A549 (cell line): ENCODE measurements around the gene HEG1. TPM values are rescaled to one million over a fixed set of nuclear protein-coding genes. Genes with fewer than 3 reads are reported as not detected.

Experiments
- ATAC-seq, 2 experiments: fragments of 200-7000 bp in 1 of 2; fragments of >200 bp in 1 of 2; cut with Nextera tagmentation in 1 of 2; cut with Tn5 transposase in 1 of 2; 3 replicates each; pipeline versions ENCODE4 v1.8.0 to v1.9.1; 2018 to 2020; ENCODE audit warnings: mild to moderate bottlenecking in 1 of 2, moderate library complexity in 1 of 2
- CTCF ChIA-PET: fragments of 300-600 bp; sonication (Branson Sonifier 250); formaldehyde crosslinking; extraction: SDS; loops from one replicate; lab custom pipeline; 2021; ENCODE audit warnings: antibody characterized with exemption, inconsistent platforms; lab: Yijun Ruan, JAX
- POLR2A ChIA-PET: fragments of 350-600 bp; formaldehyde crosslinking; extraction: SDS; loops from one replicate; lab custom pipeline; 2021; ENCODE audit warnings: antibody characterized with exemption, inconsistent platforms; lab: Yijun Ruan, JAX
- DNase-seq, 2 experiments: peaks; one replicate each; pipeline versions ENCODE4 v3.0.0 to v3.0.0-alpha.2; 2011 to 2016; ENCODE audit warnings: low read depth in 1 of 2, low spot score in 1 of 2
- FAIRE-seq: peaks from 2 replicates; lab custom pipeline; 2011; peaks lifted over from hg19 to GRCh38; lab: Jason Lieb, UNC
- H3K27ac ChIP-seq, 2 experiments: fragments of >200 bp; sonication (Bioruptor Twin); formaldehyde crosslinking; 3 replicates each; pipeline ENCODE4 v1.5.1; 2016 to 2017
- H3K4me1 ChIP-seq: fragments of >200 bp; sonication (Bioruptor Twin); formaldehyde crosslinking; 3 replicates; pipeline ENCODE4 v1.6.1; 2016
- H3K4me2 ChIP-seq: fragments of >200 bp; sonication (Bioruptor Twin); formaldehyde crosslinking; 3 replicates; pipeline ENCODE4 v1.6.1; 2016
- H3K4me3 ChIP-seq: fragments of >200 bp; sonication (Bioruptor Twin); formaldehyde crosslinking; 3 replicates; pipeline ENCODE4 v1.5.1; 2016
- H3K9me3 ChIP-seq: fragments of >200 bp; sonication (Bioruptor Twin); formaldehyde crosslinking; 3 replicates; pipeline ENCODE4 v1.6.1; 2016
- BHLHE40 ChIP-seq: IDR thresholded peaks from 2 replicates; pipeline ENCODE4 v1.6.1; 2012; ENCODE audit warnings: low read depth, low read length, inconsistent platforms
- CBX8 ChIP-seq: fragments of 200-600 bp; sonication (generic); IDR thresholded peaks from 2 replicates; pipeline ENCODE4 v1.6.1; 2016
- CEBPB ChIP-seq, 2 experiments: fragments of >200 bp in 1 of 2; sonication (Bioruptor Twin) in 1 of 2; formaldehyde crosslinking in 1 of 2; IDR thresholded peaks; 2 replicates each; pipeline ENCODE4 v1.6.1; 2012 to 2016
- CHD2 ChIP-seq: fragments of 150-350 bp; IDR thresholded peaks from 2 replicates; pipeline ENCODE4 v1.6.1; 2014; ENCODE audit warnings: low read length; ENCODE audit not compliant: partially characterized antibody
- FOSL2 ChIP-seq, 2 experiments: fragments of 450-650 bp in 1 of 2; fragments of >200 bp in 1 of 2; sonication (Bioruptor Twin) in 1 of 2; formaldehyde crosslinking; IDR thresholded peaks; 2 replicates each; pipeline versions ENCODE4 v1.5.0 to v1.6.1; 2016 to 2020; ENCODE audit warnings: mild to moderate bottlenecking in 1 of 2, moderate library complexity in 1 of 2
- HEYL ChIP-seq: fragments of 250-450 bp; sonication (Bioruptor Pico); IDR thresholded peaks from 2 replicates; pipeline ENCODE4 v1.8.0; 2021; ENCODE audit warnings: mild to moderate bottlenecking, moderate library complexity
- HOXA7 ChIP-seq: fragments of 250-450 bp; sonication (Bioruptor Pico); IDR thresholded peaks from 2 replicates; pipeline ENCODE4 v1.5.0; 2020; ENCODE audit warnings: mild to moderate bottlenecking, moderate library complexity
- HOXB13 ChIP-seq: fragments of 250-450 bp; sonication (Bioruptor Pico); IDR thresholded peaks from 2 replicates; pipeline ENCODE4 v1.5.0; 2020; ENCODE audit warnings: low read depth, mild to moderate bottlenecking, moderate library complexity
- HOXB5 ChIP-seq: fragments of 250-450 bp; sonication (Bioruptor Pico); IDR thresholded peaks from 2 replicates; pipeline ENCODE4 v1.5.0; 2020; ENCODE audit warnings: mild to moderate bottlenecking, moderate library complexity
- JUN ChIP-seq, 2 experiments: fragments of >200 bp; sonication (Bioruptor Twin); formaldehyde crosslinking; IDR thresholded peaks; 2 replicates in 1 of 2; 3 replicates in 1 of 2; pipeline ENCODE4 v1.6.1; 2016 to 2017
- MYC ChIP-seq: IDR thresholded peaks from 2 replicates; pipeline ENCODE4 v1.6.1; 2012; ENCODE audit warnings: mild to moderate bottlenecking, inconsistent platforms, low read length, improper control_type of control experiment, borderline replicate concordance
- NR3C1 ChIP-seq: fragments of >200 bp; sonication (Bioruptor Twin); formaldehyde crosslinking; IDR thresholded peaks from 3 replicates; pipeline ENCODE4 v1.6.1; 2017
- PHF8 ChIP-seq: fragments of 200-600 bp; sonication (generic); IDR thresholded peaks from 2 replicates; pipeline ENCODE4 v1.6.1; 2016; ENCODE audit warnings: low read depth, mild to moderate bottlenecking, antibody characterized with exemption, moderate library complexity, borderline replicate concordance
- POLR2AphosphoS2 ChIP-seq: conservative IDR thresholded peaks from 2 replicates; pipeline ENCODE4 v1.6.1; 2012; ENCODE audit warnings: low read length, improper control_type of control experiment, inconsistent platforms
- RAD21 ChIP-seq, 2 experiments: fragments of >200 bp in 1 of 2; sonication (Bioruptor Twin) in 1 of 2; formaldehyde crosslinking in 1 of 2; IDR thresholded peaks in 1 of 2; conservative IDR thresholded peaks in 1 of 2; 2 replicates in 1 of 2; 3 replicates in 1 of 2; pipeline ENCODE4 v1.6.1; 2012 to 2018; ENCODE audit warnings: inconsistent platforms in 1 of 2
- RARB ChIP-seq: fragments of 250-450 bp; sonication (Bioruptor Pico); IDR thresholded peaks from 2 replicates; pipeline ENCODE4 v1.8.0; 2021; ENCODE audit warnings: mild to moderate bottlenecking, moderate library complexity
- RFX5 ChIP-seq: fragments of 450-650 bp; IDR thresholded peaks from 2 replicates; pipeline ENCODE4 v1.7.1; 2014; ENCODE audit warnings: antibody characterized with exemption, mild to moderate bottlenecking, moderate library complexity
- RNF2 ChIP-seq: fragments of 200-600 bp; sonication (generic); IDR thresholded peaks from 2 replicates; pipeline ENCODE4 v1.6.1; 2016; ENCODE audit warnings: low read depth, mild to moderate bottlenecking, antibody characterized with exemption, moderate library complexity, borderline replicate concordance
- SMC3 ChIP-seq: fragments of >200 bp; sonication (Bioruptor Twin); formaldehyde crosslinking; IDR thresholded peaks from 3 replicates; pipeline ENCODE4 v1.6.1; 2018; ENCODE audit warnings: inconsistent platforms
- ZFP36 ChIP-seq: fragments of 450-650 bp; IDR thresholded peaks from 2 replicates; pipeline ENCODE4 v1.6.1; 2014; ENCODE audit warnings: borderline replicate concordance; ENCODE audit not compliant: partially characterized antibody
- WGBS: methylation state at CpG from one replicate; pipeline ENCODE4 v1.1.6; 2017; ENCODE audit errors: missing lambda C conversion rate; 5-methylcytosine and 5-hydroxymethylcytosine counted together
- polyA plus RNA-seq, 4 experiments: library from polyadenylated mRNA; depleted of rRNA in 3 of 4; stranded (reverse); fragments of >200 nt; fragmentation: RNase III in 1 of 4; extraction: RNeasy Plus Mini Kit Qiagen cat#74134 plus additional on column Dnase treatment in 1 of 4; gene quantifications; 2 replicates in 3 of 4; 3 replicates in 1 of 4; pipeline ENCODE4 v1.2.3, GENCODE V29; 2011 to 2017
- TF ChIP-seq, protein P1 (sequence below): fragments of 250-450 bp; sonication (Bioruptor Pico); IDR thresholded peaks from 2 replicates; pipeline ENCODE4 v1.5.0; 2021; ENCODE audit warnings: mild to moderate bottlenecking, moderate library complexity, borderline replicate concordance
- TF ChIP-seq, protein P2 (sequence below): fragments of >200 bp; sonication (Bioruptor Twin); formaldehyde crosslinking; IDR thresholded peaks from 3 replicates; pipeline ENCODE4 v1.5.1; 2016
- TF ChIP-seq, protein P3 (sequence below): IDR thresholded peaks from 2 replicates; pipeline ENCODE4 v1.6.1; 2012
- TF ChIP-seq, protein P4 (sequence below): fragments of 250-450 bp; sonication (Bioruptor Pico); IDR thresholded peaks from 2 replicates; pipeline ENCODE4 v1.5.0; 2020; ENCODE audit warnings: low read depth, mild to moderate bottlenecking, moderate library complexity
- TF ChIP-seq, protein P5 (sequence below): fragments of 150-350 bp; IDR thresholded peaks from 2 replicates; pipeline ENCODE4 v1.6.1; 2014; ENCODE audit warnings: low read depth, mild to moderate bottlenecking, low read length

Gene HEG1
- polyA plus RNA-seq, 2 of the 4 experiments (the other 2 are of a cell fraction): 5.4 to 5.6 TPM

DNA sequence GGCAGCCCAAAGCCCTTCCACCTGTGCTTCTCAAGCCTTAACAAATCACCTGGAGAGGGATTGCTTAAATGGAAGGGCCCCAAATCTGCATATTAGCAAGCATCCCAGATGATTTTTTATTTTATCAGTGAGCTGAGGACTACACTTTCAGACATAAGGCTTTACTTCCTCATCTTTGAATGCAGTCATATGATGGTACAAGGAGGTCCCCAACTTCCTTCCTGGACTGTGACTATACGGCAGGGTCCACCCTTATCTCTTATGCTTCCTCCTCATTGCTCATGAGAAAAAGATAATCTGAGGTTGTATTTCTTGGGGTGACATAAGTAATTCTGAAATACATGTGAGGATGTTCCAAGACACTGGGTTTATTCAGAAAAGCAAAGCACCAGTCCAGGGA lies 13.7 kb upstream of the HEG1 start:
- TF ChIP-seq RAD21 (conservative IDR thresholded peaks at IDR 0.05 in 1 of 2, IDR thresholded peaks at IDR 0.05 in 1 of 2) (no peak), BHLHE40 (no peak), HEYL (CRISPR knock-in tag) (no peak), SMC3 (no peak), CBX8 (no peak), ZFP36 (no peak), RFX5 (no peak), POLR2AphosphoS2 (no peak), PHF8 (no peak), RARB (CRISPR knock-in tag) (no peak), HOXA7 (CRISPR knock-in tag) (no peak), HOXB5 (CRISPR knock-in tag) (no peak), NR3C1 (no peak), CHD2 (no peak), CEBPB (IDR thresholded peaks at IDR 0.05) (no peak)
- TF ChIP-seq, protein P1, sequence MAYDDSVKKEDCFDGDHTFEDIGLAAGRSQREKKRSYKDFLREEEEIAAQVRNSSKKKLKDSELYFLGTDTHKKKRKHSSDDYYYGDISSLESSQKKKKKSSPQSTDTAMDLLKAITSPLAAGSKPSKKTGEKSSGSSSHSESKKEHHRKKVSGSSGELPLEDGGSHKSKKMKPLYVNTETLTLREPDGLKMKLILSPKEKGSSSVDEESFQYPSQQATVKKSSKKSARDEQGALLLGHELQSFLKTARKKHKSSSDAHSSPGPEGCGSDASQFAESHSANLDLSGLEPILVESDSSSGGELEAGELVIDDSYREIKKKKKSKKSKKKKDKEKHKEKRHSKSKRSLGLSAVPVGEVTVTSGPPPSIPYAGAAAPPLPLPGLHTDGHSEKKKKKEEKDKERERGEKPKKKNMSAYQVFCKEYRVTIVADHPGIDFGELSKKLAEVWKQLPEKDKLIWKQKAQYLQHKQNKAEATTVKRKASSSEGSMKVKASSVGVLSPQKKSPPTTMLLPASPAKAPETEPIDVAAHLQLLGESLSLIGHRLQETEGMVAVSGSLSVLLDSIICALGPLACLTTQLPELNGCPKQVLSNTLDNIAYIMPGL (CRISPR knock-in tag): no peak
- TF ChIP-seq, protein P2, sequence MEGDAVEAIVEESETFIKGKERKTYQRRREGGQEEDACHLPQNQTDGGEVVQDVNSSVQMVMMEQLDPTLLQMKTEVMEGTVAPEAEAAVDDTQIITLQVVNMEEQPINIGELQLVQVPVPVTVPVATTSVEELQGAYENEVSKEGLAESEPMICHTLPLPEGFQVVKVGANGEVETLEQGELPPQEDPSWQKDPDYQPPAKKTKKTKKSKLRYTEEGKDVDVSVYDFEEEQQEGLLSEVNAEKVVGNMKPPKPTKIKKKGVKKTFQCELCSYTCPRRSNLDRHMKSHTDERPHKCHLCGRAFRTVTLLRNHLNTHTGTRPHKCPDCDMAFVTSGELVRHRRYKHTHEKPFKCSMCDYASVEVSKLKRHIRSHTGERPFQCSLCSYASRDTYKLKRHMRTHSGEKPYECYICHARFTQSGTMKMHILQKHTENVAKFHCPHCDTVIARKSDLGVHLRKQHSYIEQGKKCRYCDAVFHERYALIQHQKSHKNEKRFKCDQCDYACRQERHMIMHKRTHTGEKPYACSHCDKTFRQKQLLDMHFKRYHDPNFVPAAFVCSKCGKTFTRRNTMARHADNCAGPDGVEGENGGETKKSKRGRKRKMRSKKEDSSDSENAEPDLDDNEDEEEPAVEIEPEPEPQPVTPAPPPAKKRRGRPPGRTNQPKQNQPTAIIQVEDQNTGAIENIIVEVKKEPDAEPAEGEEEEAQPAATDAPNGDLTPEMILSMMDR: no peak
- TF ChIP-seq, protein P3, sequence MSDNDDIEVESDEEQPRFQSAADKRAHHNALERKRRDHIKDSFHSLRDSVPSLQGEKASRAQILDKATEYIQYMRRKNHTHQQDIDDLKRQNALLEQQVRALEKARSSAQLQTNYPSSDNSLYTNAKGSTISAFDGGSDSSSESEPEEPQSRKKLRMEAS: no peak
- 0 out of 3 replicates have a peak, but pooled peaks cover 6% of the 10 kb centered on the region for H3K4me1 ChIP-seq
- FAIRE-seq (no peak), DNase-seq (no peak), ATAC-seq (no peak)
- ChIA-PET POLR2A (no interaction called here), CTCF (no interaction called here)
- WGBS: 57% methylated on average over 1 of the region's 1 CpG
- no peaks in the 10 kb centered on the region for H3K9me3 ChIP-seq
- H3K4me3 ChIP-seq: no peak overlapping the region
- H3K27ac ChIP-seq: no peak overlapping the region
- H3K4me2 ChIP-seq: no peak overlapping the region

DNA sequence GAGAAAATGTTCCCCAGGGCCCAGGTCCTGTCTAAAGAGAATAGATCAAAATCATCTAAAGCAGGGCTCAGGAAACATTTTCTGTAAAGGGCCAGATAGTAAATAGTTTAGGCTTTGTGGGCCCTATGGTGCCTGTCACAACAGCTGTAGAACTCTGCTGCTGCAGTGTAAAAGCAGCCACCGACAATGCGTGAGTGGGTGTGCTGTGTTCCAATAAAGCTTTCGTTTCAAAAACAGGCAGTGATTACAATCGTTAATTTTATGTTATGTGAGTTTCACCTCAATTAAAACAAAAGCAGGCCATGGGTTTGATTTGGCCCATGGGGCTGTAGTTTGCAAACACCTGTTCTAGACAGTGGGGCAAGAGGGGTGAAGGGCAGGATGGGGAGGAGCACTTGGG lies 12.5 kb upstream of the HEG1 start:
- Histone ChIP-seq H3K9me3 (no peaks in the 10 kb centered on the region), H3K4me1 (peaks cover 17% of the 10 kb centered on the region), H3K4me2 (no peak overlapping the region), H3K4me3 (no peak overlapping the region), H3K27ac (no peak overlapping the region)
- TF ChIP-seq JUN (IDR thresholded peaks at IDR 0.05) (no peak), RAD21 (conservative IDR thresholded peaks at IDR 0.05 in 1 of 2, IDR thresholded peaks at IDR 0.05 in 1 of 2) (no peak)
- TF ChIP-seq, protein P3: no peak
- ChIA-PET POLR2A (no interaction called here), CTCF (no interaction called here)
- no peak for FAIRE-seq
- no peak for DNase-seq
- WGBS: 92% methylated on average over 4 of the region's 4 CpGs
- ATAC-seq: no peak

DNA sequence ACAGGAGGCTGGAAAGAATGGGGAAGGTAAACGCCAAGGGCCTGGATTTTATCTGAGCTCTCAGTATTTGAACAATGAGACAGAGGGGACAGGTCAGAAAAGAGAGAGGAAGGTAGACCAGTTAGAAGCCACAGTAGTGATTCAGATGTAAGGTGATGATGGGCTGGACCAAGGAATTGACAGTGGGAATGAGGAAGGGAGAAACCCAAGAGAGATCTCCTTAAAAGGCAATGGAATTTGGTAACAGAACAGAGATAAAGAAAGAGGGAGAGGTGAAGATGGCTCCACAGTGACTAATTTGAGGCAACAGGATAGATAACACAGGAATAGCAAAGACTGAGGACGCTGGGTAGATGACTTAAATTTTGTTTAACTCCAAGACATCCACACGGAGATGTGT lies 11.4 kb upstream of the HEG1 start:
- H3K27ac ChIP-seq: peak overlapping the region; percentile 10 to 41; a peak in 1 of 6 replicates
- TF ChIP-seq HOXB13 (CRISPR knock-in tag) (no peak), MYC (no peak), RARB (CRISPR knock-in tag) (no peak), ZFP36 (no peak), FOSL2 (IDR thresholded peaks at IDR 0.05) (no peak), FOSL2 (CRISPR knock-in tag; IDR thresholded peaks at IDR 0.05) (no peak), RNF2 (no peak), HOXB5 (CRISPR knock-in tag) (no peak)
- TF ChIP-seq, protein P4, sequence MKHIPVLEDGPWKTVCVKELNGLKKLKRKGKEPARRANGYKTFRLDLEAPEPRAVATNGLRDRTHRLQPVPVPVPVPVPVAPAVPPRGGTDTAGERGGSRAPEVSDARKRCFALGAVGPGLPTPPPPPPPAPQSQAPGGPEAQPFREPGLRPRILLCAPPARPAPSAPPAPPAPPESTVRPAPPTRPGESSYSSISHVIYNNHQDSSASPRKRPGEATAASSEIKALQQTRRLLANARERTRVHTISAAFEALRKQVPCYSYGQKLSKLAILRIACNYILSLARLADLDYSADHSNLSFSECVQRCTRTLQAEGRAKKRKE: no peak
- TF ChIP-seq, protein P5, sequence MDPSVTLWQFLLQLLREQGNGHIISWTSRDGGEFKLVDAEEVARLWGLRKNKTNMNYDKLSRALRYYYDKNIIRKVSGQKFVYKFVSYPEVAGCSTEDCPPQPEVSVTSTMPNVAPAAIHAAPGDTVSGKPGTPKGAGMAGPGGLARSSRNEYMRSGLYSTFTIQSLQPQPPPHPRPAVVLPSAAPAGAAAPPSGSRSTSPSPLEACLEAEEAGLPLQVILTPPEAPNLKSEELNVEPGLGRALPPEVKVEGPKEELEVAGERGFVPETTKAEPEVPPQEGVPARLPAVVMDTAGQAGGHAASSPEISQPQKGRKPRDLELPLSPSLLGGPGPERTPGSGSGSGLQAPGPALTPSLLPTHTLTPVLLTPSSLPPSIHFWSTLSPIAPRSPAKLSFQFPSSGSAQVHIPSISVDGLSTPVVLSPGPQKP: no peak
- TF ChIP-seq, protein P1 (CRISPR knock-in tag): no peak

More for the DNA sequence above, 11.4 kb upstream of the HEG1 start:
- 0 out of 3 replicates have a peak overlapping the region, but pooled peaks have one; percentile 10 for H3K4me2 ChIP-seq
- ATAC-seq (no peak; a peak in 1 of 6 replicates), FAIRE-seq (no peak), DNase-seq (no peak)
- ChIA-PET POLR2A (no interaction called here), CTCF (no interaction called here)
- H3K4me1 ChIP-seq: peaks cover 23% of the 10 kb centered on the region
- WGBS: 58% methylated on average over 3 of the region's 3 CpGs
- H3K9me3 ChIP-seq: no peaks in the 10 kb centered on the region
- H3K4me3 ChIP-seq: no peak overlapping the region
